Ectodermal cell (in vitro differentiated cells): Measurements from ENCODE around the gene RPP21.

Source experiments
- H3K27ac ChIP-seq: 2 replicates; pipeline ENCODE4 v1.7.0; 2013; ENCODE audit warnings: mild to moderate bottlenecking, low read depth, low read length; ENCODE audit not compliant: insufficient read depth, poor library complexity, severe bottlenecking
- H3K27me3 ChIP-seq: 2 replicates; pipeline ENCODE4 v1.7.0; 2013; ENCODE audit warnings: mild to moderate bottlenecking, low read length; ENCODE audit not compliant: insufficient read depth, control insufficient read depth, poor library complexity, severe bottlenecking
- H3K36me3 ChIP-seq: one replicate; pipeline ENCODE4 v1.7.0; 2013; ENCODE audit warnings: low read length; ENCODE audit not compliant: control insufficient read depth, insufficient read depth
- H3K4me1 ChIP-seq: one replicate; pipeline ENCODE4 v1.7.0; 2013; ENCODE audit warnings: low read length; ENCODE audit not compliant: control insufficient read depth, insufficient read depth
- H3K4me3 ChIP-seq: 2 replicates; pipeline ENCODE4 v1.7.0; 2013; ENCODE audit warnings: low read depth, low read length, control low read depth; ENCODE audit not compliant: insufficient read depth
- H3K9me3 ChIP-seq: 2 replicates; pipeline ENCODE4 v1.7.0; 2013; ENCODE audit warnings: mild to moderate bottlenecking, low read length, moderate library complexity; ENCODE audit not compliant: control insufficient read depth
- WGBS, 2 experiments: methylation state at CpG; one replicate each; pipeline ENCODE4 v1.1.7; 2013; ENCODE audit warnings: missing lambda C conversion rate in 2 of 2; 5-methylcytosine and 5-hydroxymethylcytosine counted together

Gene RPP21

GRCh38 chr6:30319146-30319835, 25.7 kb upstream of the RPP21 start:
- Histone ChIP-seq H3K9me3 (no peaks in the 10 kb centered on the region), H3K4me3 (no peak overlapping the region), H3K36me3 (no peaks in the 10 kb centered on the region), H3K27me3 (no peaks in the 10 kb centered on the region), H3K4me1 (no peaks in the 10 kb centered on the region), H3K27ac (no peak overlapping the region)
- WGBS, 2 experiments = 55 to 67% methylated on average over 1 of the region's 1 CpG

DNA sequence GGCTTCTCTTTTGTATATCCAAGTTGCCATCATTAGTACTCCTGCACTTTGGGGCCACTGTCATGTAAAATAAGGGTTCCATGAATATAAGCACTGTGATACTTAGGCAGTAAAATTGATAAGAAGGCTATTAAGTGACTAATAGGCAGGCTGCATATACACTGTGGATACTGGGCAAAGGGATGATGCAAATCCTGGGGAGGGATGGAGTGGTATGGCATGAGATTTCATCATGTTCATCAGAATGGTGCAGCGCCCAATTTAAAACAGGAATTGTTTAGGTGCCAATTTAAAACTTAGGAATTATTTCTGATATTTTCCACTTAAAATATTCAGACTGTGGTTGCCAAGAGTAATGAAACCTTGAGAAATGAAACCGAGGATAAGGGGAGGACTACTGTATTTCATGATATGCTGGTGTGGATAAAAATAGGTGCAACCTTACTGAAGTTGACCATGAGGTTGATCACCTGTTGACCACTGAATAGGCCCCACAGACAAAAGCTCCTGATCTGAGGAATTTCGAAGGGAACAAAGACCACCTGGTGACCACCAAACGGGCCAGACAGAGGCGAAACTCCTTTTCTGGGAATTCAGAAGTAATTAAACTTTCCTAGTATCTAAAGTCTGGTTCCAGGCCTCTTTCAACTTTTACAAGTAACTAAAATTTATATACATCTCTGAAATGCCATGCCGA, 23.1 kb upstream of the RPP21 start:
- Histone ChIP-seq H3K36me3 (no peaks in the 10 kb centered on the region), H3K27me3 (no peaks in the 10 kb centered on the region), H3K4me3 (no peak overlapping the region), H3K9me3 (no peaks in the 10 kb centered on the region), H3K27ac (no peak overlapping the region), H3K4me1 (peaks cover 6% of the 10 kb centered on the region)
- WGBS, 2 experiments = 70 to 73% methylated on average over 6 of the region's 6 CpGs

GRCh38 chr6:30322527-30323501, 22.1 kb upstream of the RPP21 start:
- H3K27me3 ChIP-seq = no peaks in the 10 kb centered on the region
- H3K27ac ChIP-seq = no peak overlapping the region
- peaks cover 14% of the 10 kb centered on the region for H3K4me1 ChIP-seq
- no peaks in the 10 kb centered on the region for H3K9me3 ChIP-seq
- 81% methylated on average over 19 to 20 of the region's 20 CpGs for WGBS, 2 experiments
- no peak overlapping the region for H3K4me3 ChIP-seq
- no peaks in the 10 kb centered on the region for H3K36me3 ChIP-seq

DNA sequence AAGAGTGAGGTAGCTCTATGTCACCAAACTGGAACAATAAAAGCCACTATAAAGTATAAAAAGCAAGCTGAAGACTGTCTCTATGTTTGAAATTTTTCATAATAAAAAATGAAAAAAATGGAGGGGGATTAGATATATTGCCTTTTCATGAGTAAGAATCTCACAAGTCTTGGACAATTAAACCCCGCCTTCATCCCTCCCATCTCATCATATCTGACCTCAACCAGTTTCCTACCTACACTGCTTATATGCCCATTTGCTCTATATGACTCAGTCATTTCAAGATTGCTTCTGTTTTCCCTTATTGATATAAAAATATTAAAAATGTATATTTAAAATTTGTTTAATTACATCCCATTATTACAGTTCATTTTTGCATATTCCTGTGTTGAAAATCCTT, 21.1 kb upstream of the RPP21 start:
- Histone ChIP-seq H3K9me3 (no peaks in the 10 kb centered on the region), H3K4me1 (peaks cover 14% of the 10 kb centered on the region), H3K4me3 (no peak overlapping the region), H3K27ac (no peak overlapping the region), H3K36me3 (peaks cover under 1% of the 10 kb centered on the region), H3K27me3 (no peaks in the 10 kb centered on the region)
- WGBS, 2 experiments = 100% methylated on average over 1 of the region's 1 CpG

DNA sequence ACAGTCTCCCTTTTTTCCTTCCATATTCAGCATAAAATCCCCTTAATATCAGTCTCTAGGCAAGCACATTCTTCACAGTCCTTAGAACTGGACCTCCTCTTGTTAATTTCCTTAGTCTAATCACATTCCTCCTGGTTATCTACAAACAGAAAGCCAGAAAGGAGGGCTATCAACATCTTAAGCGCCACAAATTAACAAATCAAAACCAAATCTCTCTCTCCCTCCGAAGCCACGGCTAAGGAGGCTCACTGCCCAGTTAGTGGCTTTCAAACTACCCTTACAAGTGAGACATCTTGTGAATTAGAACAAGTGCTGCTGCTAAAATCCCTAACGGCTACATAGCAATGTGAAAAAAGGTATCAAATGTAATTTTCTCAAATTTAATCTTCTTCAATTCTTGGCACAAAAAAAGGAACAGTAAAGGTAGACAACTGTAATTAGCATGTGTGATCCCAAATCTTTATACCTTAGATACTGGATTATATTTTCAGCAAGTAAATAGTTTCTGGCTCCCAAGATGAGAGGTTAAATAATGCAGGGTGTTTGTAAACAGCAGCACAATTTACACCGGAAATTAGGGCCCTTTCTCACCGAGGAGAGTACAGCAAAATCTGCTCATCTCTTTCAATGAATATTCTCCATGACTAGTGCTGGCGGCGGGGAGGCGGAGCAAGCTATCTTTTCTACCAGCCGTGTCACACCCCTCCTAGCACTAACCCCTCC, 19.6 kb upstream of the RPP21 start:
- H3K27me3 ChIP-seq = no peaks in the 10 kb centered on the region
- H3K9me3 ChIP-seq = no peaks in the 10 kb centered on the region
- WGBS, 2 experiments = 3 to 4% methylated on average over 10 of the region's 10 CpGs
- H3K27ac ChIP-seq = peak overlapping the region; percentile 97
- peaks cover 14% of the 10 kb centered on the region for H3K4me1 ChIP-seq
- H3K36me3 ChIP-seq = peaks cover 3% of the 10 kb centered on the region
- H3K4me3 ChIP-seq = peak overlapping the region; percentile 92

DNA sequence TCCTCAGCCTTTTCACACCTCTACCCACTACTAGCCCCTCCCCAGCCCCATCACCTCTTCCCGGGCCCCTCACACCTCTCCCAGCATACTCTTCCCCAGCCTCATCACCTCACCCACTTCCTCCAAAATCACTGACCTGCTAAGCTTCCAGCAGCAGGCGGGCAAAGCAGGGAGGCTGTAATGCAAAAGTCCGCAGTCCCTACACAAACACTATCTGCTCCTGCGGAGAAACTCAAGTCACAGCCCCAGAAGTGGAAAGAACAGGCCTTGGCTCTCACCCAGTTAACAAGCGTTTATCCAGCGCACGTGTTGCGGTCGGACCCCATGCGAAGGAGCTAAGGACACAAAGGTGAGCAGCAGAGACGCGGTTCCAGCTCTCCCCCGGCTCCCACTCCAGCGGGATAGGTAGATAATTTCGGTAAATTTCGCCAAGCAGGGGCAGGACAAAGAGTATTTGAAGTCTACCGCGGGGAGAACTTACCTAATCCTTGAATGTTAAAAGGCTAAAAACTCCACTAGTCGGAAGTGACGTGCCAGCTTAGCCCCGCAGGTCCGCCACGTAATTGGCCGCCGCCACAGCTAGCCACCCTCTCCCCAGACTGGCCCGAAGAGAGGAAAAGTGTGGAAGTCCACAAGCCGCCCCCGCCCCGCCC, 19.0 kb upstream of the RPP21 start:
- 0 to 1% methylated on average over 29 of the region's 29 CpGs for whole genome bisulfite sequencing, 2 experiments
- H3K4me1 ChIP-seq = peaks cover 14% of the 10 kb centered on the region
- H3K27me3 ChIP-seq = no peaks in the 10 kb centered on the region
- H3K27ac ChIP-seq = peak overlapping the region; percentile 97
- H3K36me3 ChIP-seq = peaks cover 8% of the 10 kb centered on the region
- H3K4me3 ChIP-seq = peak overlapping the region; percentile 92
- no peaks in the 10 kb centered on the region for H3K9me3 ChIP-seq

- WGBS, 2 experiments = 0% methylated on average over 90 of the region's 90 CpGs
- H3K9me3 ChIP-seq = no peaks in the 10 kb centered on the region
- peak within 1 kb of the TSS; percentile 92 for H3K4me3 ChIP-seq
- peaks cover 14% of the 10 kb centered on the region for H3K4me1 ChIP-seq
- no peaks in the 10 kb centered on the region for H3K27me3 ChIP-seq
- peaks cover 8% of the 10 kb centered on the region for H3K36me3 ChIP-seq
- peak within 1 kb of the TSS; percentile 97 for H3K27ac ChIP-seq
These were observed 18.3 kb upstream of the RPP21 start, which contains the start of gene TRIM39 for GRCh38 chr6:30326526-30327231. Gene TRIM39, plus strand, starts transcription at chr6:30326927. Its CDS starts 2,391 bp downstream, at chr6:30329318.

- WGBS, 2 experiments = 9 to 12% methylated on average over 17 of the region's 17 CpGs
- H3K9me3 ChIP-seq = no peaks in the 10 kb centered on the region
- H3K4me1 ChIP-seq = peaks cover 14% of the 10 kb centered on the region
- H3K27ac ChIP-seq = no peak overlapping the region
- peak overlapping the region; percentile 92 for H3K4me3 ChIP-seq
- no peaks in the 10 kb centered on the region for H3K27me3 ChIP-seq
- H3K36me3 ChIP-seq = peaks cover 8% of the 10 kb centered on the region
These were observed 17.7 kb upstream of the RPP21 start for GRCh38 chr6:30327232-30327746.

GRCh38 chr6:30328397-30328796, 16.6 kb upstream of the RPP21 start:
- no peaks in the 10 kb centered on the region for H3K27me3 ChIP-seq
- no peak overlapping the region for H3K27ac ChIP-seq
- H3K4me1 ChIP-seq = peaks cover 14% of the 10 kb centered on the region
- H3K9me3 ChIP-seq = no peaks in the 10 kb centered on the region
- H3K36me3 ChIP-seq = peaks cover 8% of the 10 kb centered on the region
- no peak overlapping the region for H3K4me3 ChIP-seq
